GM12878 (cell line): ENCODE results near the gene TRPM5. TPM values are rescaled to one million over a fixed set of nuclear protein-coding genes. Genes with fewer than 3 reads are reported as not detected.

Source experiments
- ATAC-seq: fragments of 200-7000 bp; cut with Tn5 transposase; 3 replicates; pipeline ENCODE4 v1.9.1; 2020; ENCODE audit warnings: mild to moderate bottlenecking, moderate library complexity
- BruUV-seq: library from RNA; stranded (reverse); fragments of 400-500 nt; replicated peaks from 2 replicates; lab custom pipeline; 2021; lab: Mats Ljungman, UMichigan
- CTCF ChIA-PET: fragments of 300-600 bp; sonication (Branson Sonifier 250); formaldehyde crosslinking; extraction: SDS; loops from one replicate; lab custom pipeline; 2021; ENCODE audit warnings: inconsistent platforms; lab: Yijun Ruan, JAX
- POLR2A ChIA-PET: fragments of 350-600 bp; formaldehyde crosslinking; extraction: SDS; loops from one replicate; lab custom pipeline; 2021; ENCODE audit warnings: inconsistent platforms; lab: Charles Lee
- RAD21 ChIA-PET: fragments of 300-600 bp; sonication (Branson Sonifier 250); formaldehyde crosslinking; loops from one replicate; lab custom pipeline; 2023; ENCODE audit warnings: antibody characterized with exemption; ENCODE audit not compliant: unreplicated experiment; lab: Charles Lee
- SMC1A ChIA-PET: fragments of 300-600 bp; sonication (Branson Sonifier 250); formaldehyde crosslinking; loops from one replicate; lab custom pipeline; 2023; ENCODE audit not compliant: unreplicated experiment, uncharacterized antibody; lab: Charles Lee
- DNase-seq: peaks from one replicate; pipeline ENCODE4 v3.0.0-alpha.2; 2011; ENCODE audit warnings: low read depth, low spot score
- FAIRE-seq: peaks from 3 replicates; lab custom pipeline; 2011; peaks lifted over from hg19 to GRCh38; lab: Jason Lieb, UNC
- H2AFZ ChIP-seq: 2 replicates; pipeline ENCODE4 v1.6.0; 2011; ENCODE audit warnings: low read depth, low read length, control low read depth; ENCODE audit not compliant: control insufficient read depth
- H3K27ac ChIP-seq: 2 replicates; pipeline ENCODE4 v1.5.1; 2011; ENCODE audit warnings: control low read depth; ENCODE audit not compliant: control insufficient read depth, insufficient read depth
- H3K27me3 ChIP-seq, 2 experiments: replicated peaks in 1 of 2; 2 replicates each; pipeline versions ENCODE4 v1.6.0 to v1.6.1; 2011; ENCODE audit warnings: low read length in 1 of 2; ENCODE audit not compliant: control insufficient read depth in 2 of 2, insufficient read depth in 2 of 2
- H3K36me3 ChIP-seq, 2 experiments: 2 replicates each; pipeline ENCODE4 v1.5.1; 2011; ENCODE audit warnings: low read length in 1 of 2; ENCODE audit not compliant: control insufficient read depth in 2 of 2, insufficient read depth in 2 of 2
- H3K4me1 ChIP-seq: 2 replicates; pipeline ENCODE4 v1.6.1; 2011; ENCODE audit warnings: mild to moderate bottlenecking, low read length, moderate library complexity, mixed read lengths; ENCODE audit not compliant: control insufficient read depth, insufficient read depth
- H3K4me2 ChIP-seq: 2 replicates; pipeline ENCODE4 v1.6.0; 2011; ENCODE audit warnings: control low read depth; ENCODE audit not compliant: control insufficient read depth, insufficient read depth
- H3K4me3 ChIP-seq: fragments of 200-600 bp; sonication (generic); 2 replicates; pipeline ENCODE4 v1.5.1; 2016
- H3K79me2 ChIP-seq: 2 replicates; pipeline ENCODE4 v1.6.0; 2011; ENCODE audit warnings: low read length; ENCODE audit not compliant: control insufficient read depth, insufficient read depth
- H3K9ac ChIP-seq: 2 replicates; pipeline ENCODE4 v1.8.0; 2011; ENCODE audit warnings: low read length, control low read depth, mixed read lengths; ENCODE audit not compliant: control insufficient read depth, insufficient read depth
- H3K9me3 ChIP-seq: replicated peaks from 3 replicates; pipeline ENCODE4 v1.5.1; 2011; ENCODE audit warnings: mild to moderate bottlenecking, low read length; ENCODE audit not compliant: control insufficient read depth, insufficient read depth
- H4K20me1 ChIP-seq: 2 replicates; pipeline ENCODE4 v1.6.0; 2011; ENCODE audit not compliant: control insufficient read depth, insufficient read depth
- BCL3 ChIP-seq: IDR thresholded peaks from 2 replicates; pipeline ENCODE4 v1.6.1; 2011; ENCODE audit warnings: borderline replicate concordance, low read depth, mild to moderate bottlenecking, moderate library complexity, low read length; ENCODE audit not compliant: insufficient read depth, poor library complexity, severe bottlenecking
- E2F8 ChIP-seq: fragments of 450-650 bp; IDR thresholded peaks from 2 replicates; pipeline ENCODE4 v1.6.1; 2018; ENCODE audit warnings: mild to moderate bottlenecking, low read depth, moderate library complexity; ENCODE audit not compliant: partially characterized antibody
- E4F1 ChIP-seq: fragments of 450-650 bp; IDR thresholded peaks from 2 replicates; pipeline ENCODE4 v1.6.1; 2018; ENCODE audit warnings: borderline replicate concordance, mild to moderate bottlenecking; ENCODE audit not compliant: partially characterized antibody
- EGR1 ChIP-seq, 2 experiments: IDR thresholded peaks; 1 replicate in 1 of 2; 2 replicates in 1 of 2; pipeline ENCODE4 v1.6.1; 2011 to 2012; ENCODE audit warnings: low read depth in 2 of 2, low read length in 2 of 2, borderline replicate concordance in 1 of 2, mild to moderate bottlenecking in 1 of 2, moderate library complexity in 1 of 2
- GABPA ChIP-seq: IDR thresholded peaks from 2 replicates; pipeline ENCODE4 v1.6.1; 2014; ENCODE audit warnings: antibody characterized with exemption, low read depth, mild to moderate bottlenecking, inconsistent platforms
- IKZF2 ChIP-seq, 2 experiments: fragments of 450-650 bp; IDR thresholded peaks; 2 replicates each; pipeline ENCODE4 v1.6.1; 2017; ENCODE audit warnings: mild to moderate bottlenecking in 2 of 2, moderate library complexity in 2 of 2
- IRF4 ChIP-seq: IDR thresholded peaks from 2 replicates; pipeline ENCODE4 v1.6.1; 2011; ENCODE audit warnings: low read depth, low read length
- KLF5 ChIP-seq: fragments of 450-650 bp; IDR thresholded peaks from 2 replicates; pipeline ENCODE4 v1.6.1; 2014; ENCODE audit warnings: mild to moderate bottlenecking; ENCODE audit not compliant: partially characterized antibody
- PKNOX1 ChIP-seq: fragments of 450-650 bp; IDR thresholded peaks from 2 replicates; pipeline ENCODE4 v1.6.1; 2016; ENCODE audit warnings: mild to moderate bottlenecking
- TCF12 ChIP-seq: IDR thresholded peaks from 2 replicates; pipeline ENCODE4 v1.6.1; 2011; ENCODE audit warnings: low read depth, mild to moderate bottlenecking, low read length
- YY1 ChIP-seq: IDR thresholded peaks from 2 replicates; pipeline ENCODE4 v1.6.1; 2011; ENCODE audit warnings: low read depth, mild to moderate bottlenecking, low read length
- WGBS: methylation state at CpG from one replicate; pipeline ENCODE4 v1.1.6; 2016; ENCODE audit warnings: low lambda C conversion rate; ENCODE audit not compliant: insufficient replicate concordance, insufficient coverage; ENCODE audit errors: missing lambda C conversion rate; 5-methylcytosine and 5-hydroxymethylcytosine counted together
- in situ Hi-C: fragments of 300-500 bp; cut with MboI; formaldehyde crosslinking; loops from 9 replicates; pipeline ENCODE4 v1.14.3; 2018; ENCODE audit warnings: mixed read lengths
- intact Hi-C: fragments of 100-400 bp; cut with micrococcal nuclease; formaldehyde crosslinking; loops from one replicate; pipeline ENCODE4 v1.14.2; 2022; ENCODE audit not compliant: unreplicated experiment
- polyA plus RNA-seq, 11 experiments: library from polyadenylated mRNA; depleted of rRNA in 4 of 11; unstranded in 6 of 11; stranded (reverse) in 5 of 11; fragments of >200 nt; fragmentation: Nextera tagmentation in 4 of 11; fragmentation: Illumina TruSeq in 1 of 11; extraction: Ambion mirVana in 4 of 11; extraction: Trizol in 1 of 11; gene quantifications; 1 replicate in 1 of 11; 2 replicates in 10 of 11; pipeline versions ENCODE4 v1.2.1 to v1.2.3, GENCODE V29; 2011 to 2016; ENCODE audit warnings: inconsistent platforms in 2 of 11, missing spikeins in 2 of 11, low read depth in 1 of 11
- total RNA-seq, 4 experiments: library from RNA; depleted of rRNA in 3 of 4; stranded (reverse); fragments of >200 nt in 3 of 4; fragmentation: Illumina TruSeq in 1 of 4; extraction: Trizol in 1 of 4; gene quantifications; 2 replicates each; pipeline versions ENCODE4 v1.2.1 to v1.2.3, GENCODE V29; 2013 to 2021

Gene TRPM5
- total and polyA plus RNA-seq, 10 of the 15 experiments (the other 5 are each of a cell fraction or from before 2014, with no cell fraction given), result not detected

GRCh38 chr11:2425506-2425905 lies 18.8 kb downstream of the TRPM5 start:
- WGBS, result 5% methylated on average over 8 of the region's 8 CpGs
- intact Hi-C loops (loop anchor here (10.0 kb wide), 1 partner anchor 59 kb away; no protein-coding TSS in a partner anchor), in situ Hi-C loops (loop anchor here (5.0 kb wide), 2 partner anchors 107 to 452 kb away; no protein-coding TSS in a partner anchor)
- no peaks in the 10 kb centered on the region for H3K36me3 ChIP-seq
- H3K9me3 ChIP-seq, result no peaks in the 10 kb centered on the region; the same call in 2 of the 3 replicates
- TF ChIP-seq IRF4 (no peak), PKNOX1 (no peak), EGR1 (IDR thresholded peaks at IDR 0.05; ENCODE audit: borderline replicate concordance in 1 of 2, low read depth in 2 of 2, low read length in 2 of 2) (no peak), YY1 (no peak), IKZF2 (IDR thresholded peaks at IDR 0.05) (no peak), BCL3 (no peak), E4F1 (no peak), TCF12 (no peak), E2F8 (no peak), GABPA (no peak), KLF5 (no peak)
- H3K4me2 ChIP-seq, result no peak overlapping the region
- no TSS peak for BruUV-seq
- DNase-seq (no peak), FAIRE-seq (no peak), ATAC-seq (no peak)
- ChIA-PET POLR2A (no interaction called here), CTCF (interaction anchor here (1.8 to 1.9 kb wide), 2 partner anchors 106 to 120 kb away, joined by 10 read pairs; no protein-coding TSS in a partner anchor), SMC1A (no interaction called here), RAD21 (interaction anchor here (1.0 kb wide), 1 partner anchor 107 kb away, joined by 4 read pairs; no protein-coding TSS in a partner anchor)
- H3K9ac ChIP-seq, result no peak overlapping the region
- no peaks in the 10 kb centered on the region for H3K4me1 ChIP-seq
- no peaks in the 10 kb centered on the region for H3K27me3 ChIP-seq
- no peak overlapping the region for H2AFZ ChIP-seq
- no peak overlapping the region for H3K27ac ChIP-seq
- no peaks in the 10 kb centered on the region for H4K20me1 ChIP-seq
- no peak overlapping the region for H3K4me3 ChIP-seq
- no peaks in the 10 kb centered on the region for H3K79me2 ChIP-seq
